Measurements from ENCODE around the gene PTOV1. TPM values are rescaled to one million over a fixed set of nuclear protein-coding genes. Genes with fewer than 3 reads are reported as not detected.

The PTOV1 gene
- total RNA-seq, 1 experiment from 2014 or later: 331 TPM

DNA sequence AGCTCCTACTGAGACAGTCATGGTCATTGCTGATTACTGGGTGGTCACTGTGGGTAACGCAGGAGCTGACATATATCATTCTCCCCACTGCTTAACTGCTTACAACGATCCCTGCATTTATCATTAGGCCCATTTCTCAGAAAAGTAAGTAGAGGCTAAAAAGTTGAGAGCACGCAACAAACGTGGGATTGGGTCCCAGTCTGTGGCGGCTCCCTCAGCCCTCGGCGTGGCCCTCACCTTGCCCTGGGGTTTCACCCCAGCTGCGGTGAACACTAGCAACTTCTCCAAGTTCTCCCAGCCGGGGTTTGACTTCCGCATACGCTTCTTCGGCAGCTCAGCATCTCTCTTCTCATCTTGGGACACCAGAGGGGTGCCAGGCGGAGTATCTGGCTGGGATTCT is 13.9 kb downstream of the PTOV1 start:
- no TSS peak for BruUV-seq (replicated peaks)
- intact Hi-C loops (cut with micrococcal nuclease; ENCODE audit: unreplicated experiment): loop anchor here (5.0 kb wide), 1 partner anchor 98 kb away; the partner anchor contains the start of gene AP2A1
- H3K36me3 ChIP-seq (ENCODE audit: insufficient read depth, low read length, poor library complexity, severe bottlenecking): peaks cover 47% of the 10 kb centered on the region
- H3K4me1 ChIP-seq (ENCODE audit: insufficient read depth, low read length, poor library complexity, severe bottlenecking): peaks cover 31% of the 10 kb centered on the region
- no peak overlapping the region for H3K27ac ChIP-seq (ENCODE audit: low read depth, low read length, poor library complexity, severe bottlenecking)
- no peak overlapping the region for H3K4me3 ChIP-seq (ENCODE audit: low read depth, low read length, poor library complexity, severe bottlenecking)
- POLR2A ChIA-PET (ENCODE audit: low non-redundant PET): interaction anchor here (0.7 kb wide), 3 partner anchors 11 to 369 kb away, joined by 3 to 17 read pairs (median 13); no protein-coding TSS in a partner anchor
- no peak for TF ChIP-seq EZH2 (IDR thresholded peaks at IDR 0.05; ENCODE audit: borderline replicate concordance, low read depth, low read length, poor library complexity, severe bottlenecking)
- TF ChIP-seq, protein P1, sequence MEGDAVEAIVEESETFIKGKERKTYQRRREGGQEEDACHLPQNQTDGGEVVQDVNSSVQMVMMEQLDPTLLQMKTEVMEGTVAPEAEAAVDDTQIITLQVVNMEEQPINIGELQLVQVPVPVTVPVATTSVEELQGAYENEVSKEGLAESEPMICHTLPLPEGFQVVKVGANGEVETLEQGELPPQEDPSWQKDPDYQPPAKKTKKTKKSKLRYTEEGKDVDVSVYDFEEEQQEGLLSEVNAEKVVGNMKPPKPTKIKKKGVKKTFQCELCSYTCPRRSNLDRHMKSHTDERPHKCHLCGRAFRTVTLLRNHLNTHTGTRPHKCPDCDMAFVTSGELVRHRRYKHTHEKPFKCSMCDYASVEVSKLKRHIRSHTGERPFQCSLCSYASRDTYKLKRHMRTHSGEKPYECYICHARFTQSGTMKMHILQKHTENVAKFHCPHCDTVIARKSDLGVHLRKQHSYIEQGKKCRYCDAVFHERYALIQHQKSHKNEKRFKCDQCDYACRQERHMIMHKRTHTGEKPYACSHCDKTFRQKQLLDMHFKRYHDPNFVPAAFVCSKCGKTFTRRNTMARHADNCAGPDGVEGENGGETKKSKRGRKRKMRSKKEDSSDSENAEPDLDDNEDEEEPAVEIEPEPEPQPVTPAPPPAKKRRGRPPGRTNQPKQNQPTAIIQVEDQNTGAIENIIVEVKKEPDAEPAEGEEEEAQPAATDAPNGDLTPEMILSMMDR (conservative IDR thresholded peaks at IDR 0.05; ENCODE audit: low read depth, low read length): no peak
- H3K27me3 ChIP-seq (replicated peaks; ENCODE audit: insufficient read depth, low read depth, low read length, poor library complexity): no peaks in the 10 kb centered on the region
- no peak for DNase-seq (ENCODE audit: low spot score)
- CTCF ChIA-PET: interaction anchor here (0.7 kb wide), 1 partner anchor 11 kb away, joined by 10 read pairs; no protein-coding TSS in a partner anchor
- H3K9me3 ChIP-seq (ENCODE audit: low read depth, low read length, poor library complexity, severe bottlenecking): no peaks in the 10 kb centered on the region

DNA sequence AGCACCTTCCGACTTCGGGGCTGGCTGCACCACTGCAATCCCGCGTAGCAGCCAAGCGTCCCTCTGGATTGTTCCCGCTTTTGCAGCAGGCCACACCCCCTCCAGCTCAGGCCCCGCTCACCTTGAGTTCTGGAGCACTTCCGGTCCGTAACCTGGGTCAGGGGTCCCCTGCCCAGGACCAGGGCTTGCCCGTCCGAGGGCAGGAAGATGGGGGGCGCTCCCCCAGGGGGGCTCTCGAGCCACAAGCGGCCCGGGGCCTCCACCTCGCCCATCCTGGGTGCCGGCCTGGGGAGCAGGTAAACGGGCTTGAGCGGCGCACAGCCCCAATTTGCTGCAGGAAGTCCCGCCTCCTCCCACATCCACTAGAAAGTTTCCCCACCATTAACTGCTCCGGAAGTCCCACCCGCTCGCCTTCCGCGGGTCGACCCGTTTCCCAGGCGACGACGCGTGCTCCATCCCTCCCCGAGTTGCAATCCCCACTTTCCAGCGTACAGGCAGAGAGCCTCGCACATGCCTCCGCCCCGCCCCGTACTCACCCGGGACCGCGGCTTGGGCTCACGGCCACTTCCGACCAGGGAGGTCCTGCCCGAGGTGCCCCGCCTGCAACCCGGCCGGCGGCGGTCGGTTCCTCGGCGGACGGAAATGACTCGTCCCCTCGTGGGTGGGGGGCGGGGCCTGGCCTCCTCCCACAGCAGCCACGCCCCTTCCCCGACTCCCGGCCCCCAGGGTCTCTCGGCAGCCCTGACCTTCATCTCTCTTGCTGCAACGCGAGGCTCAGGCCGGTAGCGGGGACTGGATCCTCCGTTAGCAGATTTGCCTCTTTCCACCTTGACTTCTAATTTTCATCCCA is 16.2 kb downstream of the PTOV1 start, which contains the start of gene PNKP:
TSS of gene PNKP (minus strand) at position 644 of the 850 bp plus-strand sequence. CDS start at position 272, 372 bp downstream.
- peaks cover 33% of the 10 kb centered on the region for H3K4me1 ChIP-seq (ENCODE audit: insufficient read depth, low read length, poor library complexity, severe bottlenecking)
- peak; percentile 96 for DNase-seq (ENCODE audit: low spot score)
- ChIA-PET POLR2A (ENCODE audit: low non-redundant PET) (interaction anchor here (0.6 kb wide), 2 partner anchors 269 to 674 kb away, joined by 5 read pairs; no protein-coding TSS in a partner anchor), CTCF (interaction anchor here (0.8 kb wide), 2 partner anchors 13 to 15 kb away, joined by 3 read pairs; no protein-coding TSS in a partner anchor)
- TF ChIP-seq, protein P1 (conservative IDR thresholded peaks at IDR 0.05; ENCODE audit: low read depth, low read length): no peak
- no peak for TF ChIP-seq EZH2 (IDR thresholded peaks at IDR 0.05; ENCODE audit: borderline replicate concordance, low read depth, low read length, poor library complexity, severe bottlenecking)
- peaks cover 33% of the 10 kb centered on the region for H3K36me3 ChIP-seq (ENCODE audit: insufficient read depth, low read length, poor library complexity, severe bottlenecking)
- peak within 1 kb of the TSS; percentile 92 for H3K4me3 ChIP-seq (ENCODE audit: low read depth, low read length, poor library complexity, severe bottlenecking)
- peak within 1 kb of the TSS; percentile 90 for H3K27ac ChIP-seq (ENCODE audit: low read depth, low read length, poor library complexity, severe bottlenecking)
- H3K9me3 ChIP-seq (ENCODE audit: low read depth, low read length, poor library complexity, severe bottlenecking): no peaks in the 10 kb centered on the region
- BruUV-seq (replicated peaks): no TSS peak
- intact Hi-C loops (cut with micrococcal nuclease; ENCODE audit: unreplicated experiment): loop anchor here (5.0 kb wide), 1 partner anchor 100 kb away; the partner anchor contains the start of gene AP2A1
- no peaks in the 10 kb centered on the region for H3K27me3 ChIP-seq (replicated peaks; ENCODE audit: insufficient read depth, low read depth, low read length, poor library complexity)

DNA sequence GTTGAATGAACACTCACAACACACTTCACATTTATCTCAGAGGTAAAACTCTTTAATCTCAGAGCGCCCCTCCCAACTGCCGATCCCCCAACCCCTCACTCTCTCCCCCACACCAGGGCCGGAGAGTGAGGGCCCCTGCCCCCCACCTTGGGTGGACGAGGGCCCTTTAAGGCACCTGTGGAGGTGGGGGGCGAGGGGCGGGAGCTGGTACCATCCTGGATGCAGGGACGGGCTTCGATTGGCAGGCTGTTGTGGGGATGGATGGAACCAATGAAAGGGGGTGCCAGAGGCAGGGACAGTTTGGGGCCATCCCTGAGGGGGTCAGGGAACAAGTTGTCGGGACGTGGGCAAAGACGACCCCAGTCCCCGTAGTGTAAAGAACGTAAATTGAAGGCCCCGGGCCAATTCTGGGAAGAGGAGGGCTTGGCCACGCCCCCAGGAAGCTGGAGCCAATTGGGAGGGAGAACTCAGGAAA is 18.1 kb downstream of the PTOV1 start:
- CTCF ChIA-PET: interaction anchor here (0.6 kb wide), 1 partner anchor 21 kb away, joined by 3 read pairs; no protein-coding TSS in a partner anchor
- H3K4me1 ChIP-seq (ENCODE audit: insufficient read depth, low read length, poor library complexity, severe bottlenecking): peaks cover 33% of the 10 kb centered on the region
- H3K36me3 ChIP-seq (ENCODE audit: insufficient read depth, low read length, poor library complexity, severe bottlenecking): peaks cover 18% of the 10 kb centered on the region
- H3K9me3 ChIP-seq (ENCODE audit: low read depth, low read length, poor library complexity, severe bottlenecking): no peaks in the 10 kb centered on the region
- POLR2A ChIA-PET (ENCODE audit: low non-redundant PET): interaction anchor here (0.8 to 1.0 kb wide), 2 partner anchors 61 to 64 kb away, joined by 4 to 10 read pairs; partner anchors contain the start of genes ATF5 and NUP62
- H3K4me3 ChIP-seq (ENCODE audit: low read depth, low read length, poor library complexity, severe bottlenecking): peak overlapping the region; percentile 52
- no peaks in the 10 kb centered on the region for H3K27me3 ChIP-seq (replicated peaks; ENCODE audit: insufficient read depth, low read depth, low read length, poor library complexity)
- no peak for TF ChIP-seq EZH2 (IDR thresholded peaks at IDR 0.05; ENCODE audit: borderline replicate concordance, low read depth, low read length, poor library complexity, severe bottlenecking)
- TF ChIP-seq, protein P1 (conservative IDR thresholded peaks at IDR 0.05; ENCODE audit: low read depth, low read length): no peak
- BruUV-seq (replicated peaks): no TSS peak
- intact Hi-C loops (cut with micrococcal nuclease; ENCODE audit: unreplicated experiment): loop anchor here (5.0 kb wide), 1 partner anchor 102 kb away; the partner anchor contains the start of gene AP2A1
- DNase-seq (ENCODE audit: low spot score): no peak
- H3K27ac ChIP-seq (ENCODE audit: low read depth, low read length, poor library complexity, severe bottlenecking): peak overlapping the region; percentile 90
